Measurements from ENCODE around the gene PGRMC1. TPM values are rescaled to one million over a fixed set of nuclear protein-coding genes. Genes with fewer than 3 reads are reported as not detected.
"Not testable (repeated sequence)": the region's sequence is repeated elsewhere in the genome, so short reads cannot be mapped to it uniquely, and the experiment has no call there.

Gene PGRMC1
- total RNA-seq, 1 donor from 2014 or later, result 122 TPM

DNA sequence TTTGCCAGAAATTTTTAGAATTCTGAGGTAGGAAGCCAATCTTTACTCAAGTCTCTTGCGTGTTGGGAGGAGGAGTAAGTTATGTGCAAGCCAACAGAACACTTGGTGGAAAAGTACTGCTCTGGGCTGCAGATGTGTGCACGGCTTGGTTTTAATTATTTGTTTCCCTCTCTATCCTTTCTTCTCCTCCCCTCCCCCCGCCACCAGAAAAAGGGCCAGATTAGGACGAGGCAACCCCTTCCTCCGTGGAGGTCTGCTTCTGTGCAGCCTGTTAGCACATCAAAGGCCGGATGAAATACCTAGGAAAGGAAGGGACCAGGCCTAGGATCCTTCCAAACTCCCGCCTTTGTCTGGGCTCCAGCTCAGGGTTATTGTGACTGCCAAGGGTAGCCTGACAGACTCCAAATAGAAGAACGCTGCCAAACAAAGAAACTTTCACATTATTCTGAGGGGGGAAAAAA, 1.0 kb upstream of the PGRMC1 start:
- peak; percentile 88 for DNase-seq

DNA sequence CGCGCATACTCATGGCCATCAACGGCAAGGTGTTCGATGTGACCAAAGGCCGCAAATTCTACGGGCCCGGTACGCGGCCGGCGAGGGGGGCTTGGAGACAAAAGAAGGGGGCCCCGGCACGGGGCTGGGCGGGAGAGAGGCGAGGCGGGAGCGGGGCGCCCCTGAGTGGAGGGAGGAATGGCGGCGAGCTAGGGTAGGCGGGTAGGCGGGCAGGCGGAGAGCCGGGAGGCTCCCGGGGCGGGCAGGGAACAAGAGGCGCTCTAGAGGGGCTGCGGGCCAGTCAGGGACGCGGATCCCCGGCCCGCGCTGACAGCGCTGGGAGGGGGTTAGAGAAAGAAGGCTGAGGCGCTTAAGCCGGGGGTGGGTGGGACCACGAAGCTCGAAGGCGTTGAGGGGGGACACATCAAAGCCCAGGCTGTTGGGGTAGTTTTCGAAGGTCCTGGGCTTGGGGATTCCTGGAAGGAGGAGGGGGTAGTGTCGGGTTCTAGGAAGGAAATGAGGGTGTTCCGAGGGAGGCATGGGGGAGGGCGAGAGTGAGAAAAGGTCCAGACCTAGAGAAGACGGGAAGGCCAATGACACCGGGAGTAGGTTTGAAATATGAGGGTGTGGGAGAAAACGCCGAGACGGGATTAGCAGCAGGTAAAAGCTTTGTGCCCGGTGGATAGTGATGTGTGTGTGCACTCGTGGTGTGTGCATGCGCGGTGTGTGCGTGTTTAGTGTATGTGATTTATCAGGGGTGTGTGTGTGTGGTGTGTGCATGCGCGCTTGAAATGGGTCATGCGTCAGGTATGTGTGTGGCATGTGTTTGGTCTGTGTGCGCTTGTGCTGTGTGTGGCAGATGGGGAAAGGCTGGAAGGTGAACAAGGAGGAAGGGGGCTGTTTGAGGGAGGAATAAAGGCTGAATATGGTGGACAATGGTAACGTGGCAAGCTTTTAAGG, 807 bp downstream of the PGRMC1 start:
- DNase-seq, result no peak

DNA sequence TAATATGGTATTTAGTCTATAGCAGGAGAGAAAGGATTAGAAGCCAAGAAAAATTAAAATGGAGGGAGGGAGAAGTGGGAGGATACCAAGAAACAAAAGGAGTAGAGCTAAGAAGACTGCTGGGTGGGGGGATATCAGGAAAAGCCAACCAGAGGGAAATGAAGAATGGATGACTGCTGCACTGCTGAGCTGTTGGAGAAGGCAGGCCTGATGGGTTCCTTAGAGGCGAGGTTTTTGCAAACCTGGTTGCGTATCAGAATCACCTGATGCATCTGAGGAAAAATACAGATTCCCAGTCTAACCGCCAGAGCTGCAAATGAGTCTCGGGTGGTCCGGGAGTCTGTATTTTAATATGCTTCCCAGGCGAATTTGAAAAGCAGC, 1.5 kb downstream of the PGRMC1 start:
- DNase-seq, result peak; percentile 31

DNA sequence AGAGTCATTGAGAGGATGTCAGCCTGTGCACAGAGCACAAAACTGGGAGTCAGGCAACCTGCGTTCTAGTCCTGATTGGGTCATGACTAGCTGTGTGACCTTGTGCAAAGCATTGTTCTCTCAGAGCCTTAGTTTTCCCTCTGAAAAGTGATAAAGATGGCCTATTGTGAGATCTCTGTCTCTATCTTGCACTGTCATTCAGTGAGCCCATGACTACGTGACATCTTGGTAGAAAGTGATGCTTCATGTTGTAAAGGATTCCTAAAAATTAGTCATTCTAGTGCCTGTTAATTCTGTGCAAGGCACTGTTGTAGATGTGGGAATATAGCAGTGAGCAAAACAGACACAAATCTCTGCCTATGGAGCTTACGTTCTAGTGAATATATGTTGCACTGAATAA, 2.5 kb downstream of the PGRMC1 start:
- no peak for DNase-seq

DNA sequence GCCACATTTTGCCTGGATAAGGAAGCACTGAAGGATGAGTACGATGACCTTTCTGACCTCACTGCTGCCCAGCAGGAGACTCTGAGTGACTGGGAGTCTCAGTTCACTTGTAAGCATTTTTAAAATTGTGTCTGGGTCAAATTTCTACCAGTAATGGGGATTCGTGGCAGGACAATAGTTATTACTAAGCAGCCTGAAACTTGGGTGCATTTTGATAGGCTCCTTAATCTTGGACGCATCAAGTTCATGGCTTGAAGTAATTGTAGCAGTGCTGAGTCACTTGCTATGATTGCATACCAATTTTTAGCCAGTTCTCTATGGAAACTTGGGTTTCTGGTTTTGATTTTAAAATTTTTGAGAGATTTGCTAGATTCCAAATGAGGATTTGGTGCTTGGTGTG, 4.3 kb downstream of the PGRMC1 start:
- DNase-seq, result no peak

DNA sequence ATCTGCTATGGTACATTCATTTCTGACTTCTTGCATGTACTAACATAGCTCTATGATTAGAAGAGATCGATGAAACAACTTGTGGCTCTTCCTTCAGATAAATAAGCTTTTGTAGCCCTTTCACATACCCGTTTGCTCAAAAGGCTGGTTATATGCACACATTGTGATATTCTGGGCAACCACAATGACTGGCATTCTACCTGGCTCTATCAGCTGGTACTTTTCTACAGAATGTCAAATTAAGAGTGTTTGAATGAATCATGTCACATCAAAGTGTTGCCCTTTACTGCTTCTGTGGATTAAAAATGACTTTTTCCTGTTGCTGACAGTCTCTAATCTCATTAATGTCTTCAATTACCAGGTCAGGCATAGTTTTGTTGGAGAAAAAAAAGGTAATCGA, 11.6 kb downstream of the PGRMC1 start:
- no peak for DNase-seq

DNA sequence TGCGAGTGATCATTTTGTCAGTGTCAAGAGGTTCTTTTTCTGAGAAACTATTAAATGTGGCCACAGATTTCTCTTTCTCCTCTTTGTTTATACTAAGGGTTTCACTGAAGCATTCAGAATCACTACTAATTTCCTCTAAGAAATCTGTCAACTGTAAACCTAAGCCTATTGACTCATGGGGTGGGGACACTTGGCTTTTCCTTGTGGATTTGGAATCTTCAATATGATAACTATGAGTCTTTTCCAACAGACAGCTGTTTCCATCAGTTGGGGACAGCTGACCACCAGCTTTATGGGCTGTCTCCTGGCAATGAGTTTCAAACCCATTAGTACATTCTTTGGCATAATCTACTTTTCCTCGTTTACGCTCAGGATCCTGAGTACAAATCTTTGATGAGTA, 13.8 kb downstream of the PGRMC1 start:
- no peak for DNase-seq

DNA sequence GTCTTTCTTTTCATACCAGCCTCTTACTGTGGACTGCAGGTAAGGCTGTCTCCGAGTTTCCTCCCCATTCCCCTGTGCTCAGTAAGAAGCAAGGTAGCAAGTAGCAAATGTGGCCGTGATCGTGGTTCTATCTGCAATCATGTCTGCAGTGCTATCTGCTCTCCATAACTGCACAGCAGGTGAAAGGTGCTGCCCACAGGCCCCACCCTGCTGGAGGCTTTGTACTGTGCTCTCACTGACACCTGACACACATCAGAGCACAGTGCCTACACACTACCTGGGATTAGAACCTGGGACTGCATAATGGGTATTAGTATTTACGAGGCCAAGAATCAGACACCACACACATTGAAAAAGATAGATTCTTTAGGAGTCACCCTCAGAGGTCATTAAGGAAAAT, 15.3 kb downstream of the PGRMC1 start:
- DNase-seq, result no peak

DNA sequence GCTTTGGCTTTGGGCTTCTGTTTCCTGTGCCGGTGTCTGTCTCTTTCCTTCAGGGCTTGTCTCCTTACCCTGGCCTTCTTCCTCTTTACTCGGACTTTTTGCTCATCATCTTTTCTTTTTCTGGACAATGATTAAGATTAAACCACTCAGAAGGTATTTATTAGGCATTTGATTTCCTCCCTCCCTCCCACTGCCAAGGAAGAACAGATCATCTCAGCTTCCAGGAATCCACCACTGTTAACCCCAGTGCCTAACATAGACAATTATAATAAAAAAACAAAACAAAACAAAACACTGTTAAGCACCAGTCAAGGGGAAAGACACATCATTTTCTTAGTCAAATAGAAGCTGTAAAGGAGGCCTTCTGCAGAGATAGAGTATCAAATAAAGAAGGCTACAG, 16.6 kb downstream of the PGRMC1 start:
- no peak for DNase-seq

DNA sequence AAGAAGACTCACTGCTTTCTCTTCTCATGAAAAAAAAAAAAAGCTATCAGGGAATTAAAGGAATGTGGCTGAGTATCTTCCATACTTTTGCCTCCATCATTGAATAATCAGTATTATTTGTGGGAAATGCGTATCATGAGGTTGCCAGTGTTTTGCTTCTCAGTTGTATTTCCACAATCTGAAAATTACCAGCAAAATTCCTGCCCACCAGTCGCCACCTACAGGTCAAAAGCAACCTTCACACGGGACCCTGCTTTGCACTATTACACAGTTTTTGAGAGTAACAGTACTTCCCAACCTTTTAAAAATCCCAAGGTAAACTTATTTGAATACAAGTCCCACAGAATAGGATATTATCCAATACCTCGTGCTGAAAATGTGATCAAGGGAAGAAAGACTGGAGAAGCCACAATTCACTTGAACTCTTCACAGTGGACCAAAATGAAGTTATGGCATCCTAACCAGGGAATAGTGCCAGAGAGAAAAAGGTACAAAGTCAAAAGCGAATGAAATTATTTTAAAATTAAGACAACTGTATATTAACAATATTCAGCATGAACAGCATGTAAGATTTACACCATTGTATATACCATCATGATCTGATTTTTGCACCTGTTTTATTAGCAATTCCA, 30.4 kb downstream of the PGRMC1 start:
- DNase-seq, result no peak

DNA sequence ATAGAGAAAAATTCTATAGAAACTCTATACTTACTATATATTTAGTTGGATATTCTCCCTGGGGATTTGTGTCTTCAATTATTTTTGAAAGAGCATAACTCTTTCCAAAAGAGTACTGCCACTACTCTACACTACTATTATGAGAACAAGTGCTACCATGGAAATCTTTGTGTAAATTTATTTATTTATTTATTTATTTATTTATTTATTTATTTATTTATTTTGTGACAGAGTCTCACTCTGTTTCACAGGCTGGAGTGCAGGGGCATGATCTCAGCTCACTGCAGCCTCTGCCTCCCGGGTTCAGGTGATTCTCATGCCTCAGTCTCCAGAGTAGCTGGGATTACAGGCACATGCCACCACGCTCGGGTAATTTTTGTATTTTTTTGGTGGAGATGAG, 31.0 kb downstream of the PGRMC1 start:
- not testable (repeated sequence) for DNase-seq

DNA sequence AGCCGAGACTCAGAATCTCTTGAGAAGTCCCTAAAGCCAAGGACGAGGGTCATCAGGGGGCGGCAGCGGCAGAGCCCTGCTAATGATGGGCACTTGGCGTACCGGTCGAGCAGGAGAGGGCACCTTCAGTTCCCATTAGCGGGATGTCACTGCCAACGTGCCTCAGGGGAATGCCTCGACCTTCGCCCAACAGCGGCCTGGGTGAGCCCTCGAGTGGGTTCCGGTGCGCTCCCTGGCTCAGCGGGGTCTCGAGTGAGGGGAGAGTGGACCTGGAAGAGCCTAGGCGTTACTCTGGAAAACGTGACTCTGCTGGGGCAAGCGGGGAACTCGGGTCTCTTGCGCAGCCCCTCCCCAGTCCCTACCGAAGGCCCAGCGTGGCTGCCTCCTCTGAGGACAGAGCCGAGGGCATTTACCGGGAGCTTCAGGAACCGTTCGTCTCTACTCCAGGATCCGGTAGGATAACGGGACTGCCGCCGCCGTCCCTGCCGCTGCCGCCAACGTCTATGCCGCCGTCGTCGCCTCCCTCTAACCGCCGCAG, 36.9 kb downstream of the PGRMC1 start:
- no peak for DNase-seq

DNA sequence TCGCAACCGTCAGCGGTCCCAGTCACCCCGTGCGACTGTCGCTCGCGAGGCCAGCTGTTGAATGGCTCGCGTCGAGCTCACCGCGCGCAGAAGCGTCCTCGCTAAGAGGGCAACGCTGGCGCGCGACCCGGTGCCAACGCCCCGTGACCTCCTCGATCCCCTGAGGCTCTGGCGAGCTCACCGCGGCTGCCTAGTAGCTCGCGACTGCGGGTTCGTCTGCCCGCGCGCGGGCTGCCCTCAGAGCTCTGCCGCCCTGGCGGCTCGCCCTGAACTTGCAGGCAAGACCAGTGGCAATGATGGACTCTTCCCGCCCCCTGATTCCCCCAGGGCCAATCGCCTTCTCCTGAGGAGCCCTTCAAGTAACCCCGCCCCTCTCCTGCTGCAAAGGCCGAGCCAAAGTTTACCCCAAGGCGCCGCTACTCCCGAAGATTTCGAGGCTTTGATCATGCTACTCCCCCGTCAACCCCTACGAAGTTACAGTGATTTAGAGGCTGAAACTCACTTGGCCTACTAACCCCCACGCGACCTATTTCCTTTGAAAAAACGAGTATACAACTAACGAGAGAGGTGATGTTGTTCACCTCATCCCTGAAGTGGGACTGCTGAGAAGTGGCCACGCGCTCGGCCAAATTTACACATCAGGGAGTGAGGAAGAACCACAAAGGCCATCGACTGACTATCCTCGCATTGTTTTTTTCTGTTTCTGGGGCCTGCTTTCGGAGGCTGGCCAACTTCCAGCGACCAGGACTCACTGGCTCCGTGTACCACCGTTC, 37.5 kb downstream of the PGRMC1 start:
- DNase-seq, result no peak

DNA sequence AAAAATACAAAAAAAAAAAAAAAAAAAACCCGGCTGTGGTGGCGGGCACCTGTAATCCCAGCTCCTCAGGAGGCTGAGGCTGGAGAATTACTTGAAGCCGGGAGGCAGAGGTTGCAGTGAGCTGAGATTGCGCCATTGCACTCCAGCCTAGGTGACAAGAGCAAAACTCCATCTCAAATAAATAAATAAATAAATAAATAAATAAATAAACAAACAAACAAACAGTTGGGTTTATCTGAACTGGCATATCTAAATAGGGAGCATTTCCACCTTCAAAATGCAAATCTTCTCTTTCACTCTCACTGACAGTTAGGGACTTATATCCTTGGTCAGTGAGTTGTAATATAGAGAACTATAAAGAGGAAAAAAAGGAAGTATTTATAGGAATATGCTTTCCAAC, 46.3 kb downstream of the PGRMC1 start:
- not testable (repeated sequence) for DNase-seq

DNA sequence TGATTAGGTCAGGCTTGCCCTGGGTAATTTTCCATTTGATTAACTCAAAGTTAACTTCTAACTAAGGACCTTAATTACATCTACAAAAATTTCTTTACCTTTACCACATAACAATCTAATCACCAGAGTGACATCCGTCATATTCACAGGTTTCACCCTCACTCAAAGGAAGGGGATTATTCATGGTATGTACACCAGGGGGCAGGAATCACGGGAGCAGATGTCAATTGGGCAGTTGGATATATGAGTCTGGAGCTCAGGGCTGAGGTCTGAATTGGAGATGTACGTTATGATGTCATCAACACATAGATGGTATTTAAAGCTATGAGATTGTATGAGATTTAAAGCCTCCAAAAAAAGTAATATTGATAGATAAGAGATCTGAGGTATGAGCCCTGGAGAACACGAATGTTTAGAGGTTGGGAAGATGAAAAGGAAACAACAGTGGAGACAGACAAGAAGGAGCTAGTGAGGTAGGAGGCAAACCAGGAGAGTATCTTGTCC, 52.9 kb downstream of the PGRMC1 start:
- no peak for DNase-seq

DNA sequence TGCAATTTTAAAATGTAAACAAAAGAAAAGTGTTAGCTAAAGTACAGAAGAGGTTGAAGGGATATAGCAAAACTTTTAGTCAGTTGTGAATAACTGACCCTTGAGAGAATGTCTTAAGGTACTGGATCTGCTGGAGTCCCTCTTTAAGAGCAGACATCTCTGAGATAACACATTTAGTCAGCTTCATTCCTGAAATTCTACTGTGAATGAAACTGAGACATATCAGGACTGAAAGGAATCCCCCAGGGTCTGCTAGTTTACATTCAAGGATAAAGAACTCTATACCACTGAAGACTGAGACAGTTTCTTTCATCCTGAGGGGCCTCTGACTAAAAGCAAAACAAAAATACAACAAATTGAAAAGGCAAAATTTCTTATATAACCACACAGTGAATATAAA, 54.4 kb downstream of the PGRMC1 start:
- DNase-seq, result no peak

DNA sequence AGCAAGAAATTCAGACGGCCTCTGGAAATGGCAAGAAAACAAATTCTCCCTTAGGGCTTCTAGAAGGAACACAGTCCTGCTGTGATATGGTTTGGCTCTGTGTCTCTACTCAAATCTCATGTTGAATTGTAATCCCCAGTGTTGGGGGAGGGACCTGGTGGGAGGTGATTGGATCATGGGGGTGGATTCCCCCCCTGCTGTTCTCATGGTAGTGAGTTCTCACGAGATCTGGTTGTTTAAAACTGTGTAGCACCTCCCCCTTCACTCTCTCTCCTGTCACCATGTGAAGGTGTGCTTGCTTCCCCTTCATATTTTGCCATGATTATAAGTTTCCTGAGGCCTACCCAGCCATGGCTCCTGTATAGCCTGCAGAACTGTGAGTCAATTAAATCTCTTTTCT, 55.2 kb downstream of the PGRMC1 start:
- not testable (repeated sequence) for DNase-seq

DNA sequence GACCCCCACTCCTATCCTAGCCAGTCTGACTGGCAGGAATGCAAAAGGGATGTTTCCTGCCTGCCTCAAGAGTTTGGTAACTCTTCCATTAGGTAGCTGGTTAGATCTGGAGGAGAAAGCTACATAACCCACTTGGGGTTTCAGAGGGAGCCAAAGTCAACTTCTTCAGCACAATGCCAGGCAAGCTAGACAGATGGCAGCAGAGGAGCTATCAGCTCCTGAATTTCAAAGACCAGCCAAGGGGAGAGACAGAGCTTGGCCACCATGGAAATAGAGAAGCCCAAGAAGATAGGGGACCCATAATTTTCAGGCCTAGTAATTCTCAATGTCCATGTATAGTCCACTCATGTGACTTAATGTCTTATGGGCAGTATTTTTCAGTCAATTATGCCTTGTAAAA, 56.4 kb downstream of the PGRMC1 start:
- DNase-seq, result no peak

All from skin of body (tissue), 2 donors.